ENCODE results near the gene HID1.

Gene HID1

DNA sequence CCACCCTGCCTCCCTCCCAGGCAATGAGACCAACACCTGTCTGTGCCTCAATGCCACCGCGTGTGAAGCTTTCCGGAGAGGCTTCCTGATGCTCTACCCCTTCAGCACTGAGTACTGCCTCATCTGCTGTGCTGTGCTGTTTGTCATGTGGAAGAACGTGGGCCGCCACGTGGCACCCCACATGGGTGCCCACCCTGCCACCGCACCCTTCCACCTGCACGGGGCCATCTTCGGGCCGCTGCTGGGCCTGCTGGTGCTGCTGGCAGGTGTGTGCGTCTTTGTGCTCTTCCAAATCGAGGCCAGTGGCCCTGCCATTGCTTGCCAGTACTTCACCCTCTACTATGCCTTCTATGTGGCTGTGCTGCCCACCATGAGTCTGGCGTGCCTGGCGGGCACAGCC, 25.9 kb downstream of the HID1 start:
- DNase-seq: no peak

DNA sequence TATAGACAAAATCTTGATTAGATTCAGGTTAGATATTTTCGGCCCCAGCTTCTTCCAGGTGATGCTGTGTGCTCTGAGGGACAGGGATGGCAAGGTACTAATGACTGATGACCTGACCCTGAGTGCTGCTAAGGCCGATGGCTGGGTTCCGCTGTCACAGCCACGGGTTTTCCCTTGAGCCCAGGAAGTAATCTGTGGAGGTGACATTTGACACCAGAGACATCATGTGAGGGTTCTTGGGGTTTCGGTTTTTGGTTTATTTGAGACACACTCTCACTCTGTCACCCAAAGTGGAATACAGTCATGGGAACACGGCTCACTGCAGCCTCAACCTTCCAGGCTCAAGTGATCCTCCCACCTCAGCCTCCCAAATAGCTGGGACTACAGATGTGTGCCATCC, 27.0 kb downstream of the HID1 start:
- DNase-seq: no peak

DNA sequence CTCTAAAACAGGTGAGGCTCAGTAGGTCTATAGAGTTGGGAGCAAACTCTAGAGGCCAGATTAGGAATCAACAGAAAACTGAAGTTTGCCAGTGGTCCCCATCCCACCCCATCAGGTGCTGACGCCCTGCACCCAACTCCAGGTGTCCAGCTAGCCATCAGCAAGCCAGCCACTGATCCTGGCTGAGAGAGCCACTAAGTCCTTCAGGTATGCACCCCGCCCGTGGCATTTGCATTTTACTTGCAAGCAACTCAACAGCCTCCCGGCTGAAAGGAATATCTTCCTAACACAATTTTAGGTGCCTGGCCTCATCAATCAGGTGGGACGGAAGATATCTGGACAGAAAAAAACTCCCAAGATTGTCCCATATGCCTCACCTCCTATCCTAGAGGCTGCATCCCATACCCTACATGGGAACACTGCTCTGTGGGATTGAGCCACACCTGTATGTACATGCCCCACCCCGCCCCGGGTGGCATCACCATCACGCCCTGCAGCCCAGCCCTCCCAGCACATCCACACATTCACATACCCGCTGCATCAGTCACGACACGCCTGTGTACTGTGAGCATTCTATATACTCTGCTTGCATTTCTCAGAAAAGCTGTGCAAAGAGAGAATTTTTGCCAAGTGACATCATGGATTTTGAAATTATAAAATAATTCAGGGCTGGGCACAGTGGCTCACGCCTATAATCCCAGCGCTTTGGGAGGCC, 28.6 kb downstream of the HID1 start:
- DNase-seq: no peak

DNA sequence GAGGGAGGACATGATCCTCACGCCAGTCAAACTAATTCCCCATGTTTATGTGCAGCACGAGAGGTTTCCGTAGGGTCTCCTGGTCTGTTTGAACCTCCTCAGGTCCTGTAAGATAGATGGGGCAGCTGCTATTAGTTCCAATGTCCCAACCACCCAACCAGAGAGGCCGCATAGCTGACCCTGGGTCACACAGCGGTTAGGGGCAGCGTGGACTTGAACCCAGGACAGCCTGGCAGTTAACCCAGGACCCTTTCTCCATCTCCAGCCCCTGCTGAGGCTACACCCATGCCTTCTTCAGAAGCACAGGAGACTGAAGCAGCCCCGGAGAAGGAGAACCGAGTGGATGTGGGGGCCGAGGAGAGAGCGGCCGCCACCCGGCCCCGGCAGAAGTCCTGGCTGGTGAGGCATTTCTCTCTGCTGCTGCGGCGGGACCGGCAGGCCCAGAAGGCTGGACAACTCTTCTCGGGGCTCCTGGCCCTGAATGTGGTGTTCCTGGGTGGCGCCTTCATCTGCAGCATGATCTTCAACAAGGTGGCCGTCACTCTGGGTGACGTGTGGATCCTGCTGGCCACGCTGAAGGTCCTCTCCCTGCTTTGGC, 31.3 kb downstream of the HID1 start:
- no peak for DNase-seq

DNA sequence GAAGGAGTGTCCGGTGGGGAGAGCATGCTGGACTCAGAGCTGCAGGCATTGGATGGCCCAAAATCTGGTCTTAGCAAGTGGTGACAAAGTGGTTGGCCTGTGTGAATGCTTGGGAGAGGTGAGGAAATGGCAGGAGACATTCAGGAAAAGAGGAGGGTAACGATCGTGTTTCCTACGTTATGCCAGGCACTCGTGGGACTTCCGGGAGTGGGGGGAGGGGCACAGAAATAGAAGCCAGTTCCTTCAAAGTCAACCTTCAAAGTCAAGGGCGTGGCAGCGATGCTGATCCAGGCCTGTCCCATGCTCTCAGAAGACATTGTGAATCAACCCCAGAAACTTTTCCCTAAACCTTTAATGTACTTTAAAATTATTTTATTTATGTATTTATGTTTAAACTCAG, 33.0 kb downstream of the HID1 start:
- no peak for DNase-seq

DNA sequence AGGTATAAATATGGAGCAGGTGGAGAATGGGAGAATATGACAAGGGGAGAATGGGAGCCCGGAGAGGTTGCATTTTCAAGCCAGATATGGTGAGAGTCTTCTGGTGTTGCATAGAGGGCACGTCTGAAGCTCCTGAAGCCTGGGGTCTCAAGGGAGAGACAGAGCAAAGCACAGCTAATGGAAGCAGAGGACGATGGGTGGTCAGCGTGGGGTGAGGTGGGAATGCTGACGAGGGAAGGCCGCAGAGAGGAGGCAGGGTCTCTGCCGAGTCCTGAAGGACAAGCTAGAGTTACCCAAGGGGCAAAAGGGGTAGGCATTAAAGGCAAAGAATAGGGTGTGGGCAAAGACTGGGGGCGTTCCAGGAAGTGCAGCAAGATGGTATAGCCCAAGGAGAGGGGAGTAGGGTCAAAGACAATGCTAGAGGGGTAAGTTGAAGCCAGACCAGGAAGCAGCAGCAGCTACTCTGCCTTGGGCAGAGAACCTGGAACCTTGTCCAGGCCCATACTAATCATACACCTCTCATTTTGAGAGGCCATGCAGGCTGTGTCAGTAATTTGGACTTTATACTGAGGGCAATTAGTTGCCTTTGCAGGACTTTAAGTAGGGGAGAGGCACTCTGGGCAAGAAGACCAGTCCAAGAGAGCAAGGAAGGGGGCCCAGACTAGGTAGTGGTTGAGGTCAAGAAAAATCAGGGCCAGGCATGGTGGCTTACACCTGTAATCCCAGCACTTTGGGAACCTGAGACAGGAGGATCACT, 34.2 kb downstream of the HID1 start:
- no peak for DNase-seq

DNA sequence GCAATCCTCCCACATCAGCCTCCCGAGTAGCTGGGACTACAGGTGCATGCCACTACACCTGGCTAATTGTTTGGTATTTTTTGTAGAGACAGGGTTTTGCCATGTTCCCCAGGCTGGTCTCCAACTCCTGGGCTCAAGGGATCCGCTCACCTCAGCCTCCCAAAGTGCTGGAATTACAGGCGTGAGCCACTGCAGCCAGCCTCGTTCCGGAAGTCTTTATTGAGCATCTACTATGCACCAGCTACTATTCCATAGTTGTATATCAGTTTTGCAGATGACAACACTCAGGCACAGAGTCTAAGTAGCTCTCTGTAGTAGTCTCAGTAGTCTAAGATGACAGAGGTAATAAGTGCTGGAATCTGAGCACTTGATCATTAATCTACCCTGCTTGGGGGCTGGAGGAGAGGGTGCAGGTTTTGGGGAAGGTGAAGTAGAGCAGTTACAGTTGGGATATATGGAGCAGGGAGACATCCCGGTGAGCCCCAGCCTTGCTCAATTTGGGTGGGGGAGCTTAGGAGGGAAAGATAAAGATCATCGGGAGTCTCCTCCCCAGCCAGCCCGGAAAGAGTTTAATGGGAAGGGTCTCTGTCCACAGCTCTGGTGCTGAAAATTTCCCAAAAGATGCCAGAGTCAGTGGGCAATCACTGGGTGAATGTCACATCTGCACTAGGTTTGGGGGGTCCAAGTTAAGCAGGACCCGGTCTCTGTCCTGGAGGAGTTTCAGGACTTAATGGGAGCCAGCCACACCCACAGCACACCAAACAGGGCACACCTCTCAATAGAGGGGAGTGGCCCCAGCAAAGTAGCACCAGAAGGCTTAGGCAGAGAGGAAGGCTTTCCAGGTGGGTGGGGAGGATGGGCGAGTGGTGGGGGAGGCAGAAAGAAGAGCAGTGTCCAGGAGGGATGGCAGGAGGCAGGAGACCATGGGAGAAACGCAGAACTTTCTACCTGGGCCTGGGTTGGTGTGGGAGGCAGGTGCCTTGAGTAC, 35.2 kb downstream of the HID1 start:
- no peak for DNase-seq

DNA sequence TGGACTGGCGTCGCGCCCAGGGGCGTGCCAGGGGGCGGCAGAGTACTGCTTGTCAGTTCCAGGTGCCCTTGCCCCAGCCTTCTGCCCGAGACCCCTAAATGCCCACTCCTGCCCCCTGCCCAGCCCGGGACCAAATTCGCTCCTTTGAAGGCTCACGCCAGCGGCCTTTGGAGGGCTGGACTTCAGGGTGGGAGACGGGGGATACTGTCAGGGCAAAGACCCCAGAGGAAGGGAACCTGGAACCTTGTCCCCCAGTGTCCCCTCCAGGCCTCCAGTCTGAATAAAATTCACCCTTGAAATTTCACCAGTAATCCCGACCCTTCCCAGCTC, 36.1 kb downstream of the HID1 start:
- no peak for DNase-seq

DNA sequence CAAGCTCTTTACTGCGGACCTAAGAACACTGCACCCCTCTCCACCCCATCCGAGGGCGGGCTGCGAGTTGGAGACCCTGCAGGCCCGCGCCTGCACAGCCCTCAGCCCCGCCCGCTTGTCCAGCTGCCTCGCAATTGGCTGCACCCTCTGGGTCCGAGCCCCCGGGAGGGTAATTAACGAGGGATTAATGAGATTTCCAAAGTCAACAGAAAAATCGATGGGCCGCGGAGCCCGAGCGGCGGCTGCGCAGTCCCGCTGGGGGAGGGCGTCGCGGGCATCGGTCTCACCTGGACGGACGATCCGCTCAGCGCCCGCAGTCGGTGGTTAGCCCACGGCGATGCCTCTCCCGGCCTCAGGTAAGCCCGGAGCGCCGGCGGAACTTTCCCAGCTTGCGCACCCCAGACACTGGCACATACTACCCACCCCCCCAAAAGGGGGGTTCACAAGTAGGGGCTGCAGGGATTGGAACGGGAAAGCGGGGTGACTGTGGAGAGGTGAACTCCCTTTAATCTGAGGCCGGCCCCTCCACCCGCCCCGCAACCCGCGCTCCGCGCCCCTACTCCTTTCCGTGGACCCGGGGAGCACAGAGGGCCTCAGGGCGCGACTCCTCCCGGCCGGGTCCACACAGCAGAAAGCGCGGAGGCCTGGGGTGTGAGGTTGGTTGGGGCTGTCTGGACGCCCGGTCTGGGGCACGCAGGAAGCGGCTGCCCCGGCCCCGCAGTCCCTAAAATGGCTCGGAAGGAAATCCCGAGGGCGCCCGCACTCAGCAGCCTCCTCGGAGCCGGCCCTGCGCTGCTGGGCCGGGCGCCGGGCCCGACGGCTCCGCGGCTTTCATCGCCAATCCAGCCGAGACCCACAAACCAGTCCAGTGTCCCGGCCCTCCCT, 36.7 kb downstream of the HID1 start, which contains the start of gene OTOP3:
Gene OTOP3 (plus strand): TSS at position 314 of the 885 bp plus-strand sequence. CDS start 24 bp downstream, at position 338.
- DNase-seq: no peak

DNA sequence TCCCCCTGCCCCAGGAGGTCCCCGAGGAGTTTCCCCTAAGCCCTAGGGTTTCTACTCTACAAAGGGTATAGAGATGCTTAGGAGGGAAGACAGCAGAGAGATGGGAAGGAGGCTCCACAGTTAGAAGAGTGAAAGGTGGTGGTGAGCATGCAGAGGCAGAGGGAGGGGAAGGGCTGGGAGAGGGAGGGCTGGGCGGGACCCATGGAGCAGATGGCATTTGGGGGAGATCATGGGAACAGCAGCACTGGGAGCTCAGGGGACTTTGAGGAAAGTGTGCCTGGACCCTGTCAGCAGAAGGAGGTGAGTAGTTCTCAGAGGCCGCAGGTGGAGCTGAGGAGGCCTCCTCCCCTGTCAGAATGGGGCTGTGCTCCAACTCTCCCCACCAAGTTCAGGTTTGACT, 37.5 kb downstream of the HID1 start:
- DNase-seq: no peak

DNA sequence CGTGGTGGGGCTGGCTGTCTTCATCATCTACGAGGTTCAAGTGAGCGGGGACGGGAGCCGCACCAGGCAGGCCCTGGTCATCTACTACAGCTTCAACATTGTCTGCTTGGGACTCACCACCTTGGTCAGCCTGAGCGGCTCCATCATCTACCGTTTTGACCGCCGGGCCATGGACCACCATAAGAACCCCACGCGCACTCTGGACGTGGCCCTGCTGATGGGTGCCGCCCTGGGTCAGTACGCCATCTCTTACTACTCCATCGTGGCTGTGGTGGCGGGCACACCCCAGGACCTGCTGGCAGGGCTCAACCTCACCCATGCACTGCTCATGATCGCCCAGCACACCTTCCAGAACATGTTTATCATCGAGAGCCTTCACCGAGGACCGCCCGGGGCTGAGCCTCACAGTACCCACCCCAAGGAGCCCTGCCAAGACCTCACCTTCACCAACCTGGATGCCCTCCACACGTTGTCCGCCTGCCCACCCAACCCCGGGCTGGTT, 42.0 kb downstream of the HID1 start:
- DNase-seq: no peak

DNA sequence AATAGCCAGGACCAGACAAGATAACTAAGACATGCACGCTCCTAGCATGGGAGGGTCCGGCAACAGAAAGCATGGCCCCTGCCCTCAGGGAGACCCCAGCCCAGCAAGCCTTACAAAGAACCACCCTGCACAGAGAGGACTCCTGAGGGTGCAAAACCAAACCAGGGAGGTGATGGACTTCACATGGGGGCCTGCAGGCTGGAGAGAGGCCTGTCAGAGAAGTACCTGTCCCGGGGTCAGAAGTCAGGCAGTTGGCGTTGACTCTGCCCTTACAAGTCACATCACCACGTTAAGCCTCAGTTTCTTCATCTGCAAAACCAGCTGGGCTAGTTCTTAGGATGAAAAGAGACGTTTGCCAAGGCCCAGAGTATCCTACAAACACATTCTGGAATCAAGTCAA, 43.8 kb downstream of the HID1 start:
- DNase-seq: no peak

DNA sequence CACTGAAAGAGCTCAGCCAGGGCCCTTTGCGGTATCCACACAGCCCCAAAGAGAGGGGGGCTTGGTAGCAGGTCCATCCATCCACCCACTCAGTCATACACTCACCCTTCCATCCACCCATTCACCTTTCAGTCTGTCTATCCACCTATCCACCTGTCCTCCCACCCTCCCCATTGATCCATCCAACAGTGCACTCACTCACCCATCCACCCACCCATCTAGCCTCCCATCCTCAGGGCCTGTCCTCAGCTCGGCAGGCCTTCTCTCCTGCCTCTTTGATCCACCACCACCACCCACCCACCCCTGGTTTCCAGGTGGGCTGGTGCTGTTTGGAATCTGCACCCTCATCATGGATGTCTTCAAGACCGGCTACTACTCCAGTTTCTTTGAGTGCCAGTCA, 47.3 kb downstream of the HID1 start:
- no peak for DNase-seq

DNA sequence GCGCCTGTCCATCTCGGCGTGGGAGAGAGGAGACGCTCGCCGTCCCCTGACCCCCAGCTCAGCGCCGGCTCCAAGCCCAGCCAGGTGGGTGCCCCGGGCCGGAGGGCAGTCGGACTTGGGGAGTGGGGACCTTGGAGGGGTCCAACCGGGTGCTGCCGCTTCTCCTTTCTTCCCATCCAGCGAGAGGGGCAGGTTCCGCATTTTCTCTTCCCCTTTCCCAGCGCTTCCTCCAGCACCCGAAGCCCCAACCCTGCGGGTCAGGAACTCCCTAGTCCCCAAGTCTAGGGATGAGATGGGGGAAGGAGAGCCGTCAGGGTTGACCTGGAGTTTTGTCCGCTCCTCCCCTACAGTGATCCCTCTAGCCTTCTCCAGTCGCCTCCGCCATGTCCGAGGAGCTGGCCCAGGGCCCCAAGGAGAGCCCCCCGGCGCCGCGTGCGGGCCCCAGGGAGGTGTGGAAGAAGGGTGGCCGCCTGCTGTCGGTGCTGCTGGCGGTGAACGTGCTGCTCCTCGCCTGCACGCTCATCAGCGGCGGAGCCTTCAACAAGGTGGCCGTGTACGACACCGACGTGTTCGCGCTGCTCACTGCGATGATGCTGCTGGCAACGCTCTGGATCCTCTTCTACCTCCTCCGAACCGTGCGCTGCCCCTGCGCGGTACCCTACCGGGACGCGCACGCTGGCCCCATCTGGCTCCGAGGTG, 48.2 kb downstream of the HID1 start, which contains the start of gene OTOP2:
Gene OTOP2 (plus strand): TSS at position 24 of the 699 bp plus-strand sequence. CDS start 360 bp downstream, at position 384.
- DNase-seq: no peak

DNA sequence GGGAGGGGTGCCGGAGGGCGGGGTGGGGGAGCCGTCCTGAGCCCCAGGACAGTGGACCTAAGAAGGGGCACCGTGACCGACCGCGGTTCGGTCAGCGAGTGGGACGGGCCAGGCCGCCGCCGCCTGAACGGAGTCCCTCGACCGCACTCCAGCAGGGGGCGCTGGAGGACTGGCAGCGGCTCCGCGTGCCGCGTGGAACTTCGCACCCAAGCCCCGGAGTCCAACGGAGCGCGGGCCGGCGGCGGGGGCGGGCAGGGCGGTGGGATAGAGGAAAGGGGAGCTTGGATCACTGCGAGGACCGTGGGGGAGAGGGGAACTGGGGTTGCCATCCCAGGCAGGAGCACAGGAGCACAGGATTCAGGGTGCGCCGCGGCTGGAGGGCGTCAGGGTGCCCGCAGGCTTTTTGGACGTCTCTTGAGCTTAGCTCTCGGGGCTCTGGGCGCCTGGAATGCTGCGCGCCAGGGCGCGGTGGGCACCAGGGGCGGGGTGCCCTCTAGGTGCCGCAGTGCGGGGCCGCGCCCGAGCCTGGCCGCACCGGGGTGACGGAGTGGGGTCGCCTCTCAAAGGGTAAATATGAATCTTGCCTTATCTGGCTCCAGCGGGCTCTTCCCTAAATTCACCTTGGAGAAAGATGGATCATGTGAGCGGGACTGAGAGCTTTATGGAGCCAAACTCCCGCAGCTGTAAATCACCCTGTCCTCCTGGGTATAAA, 48.9 kb downstream of the HID1 start:
- peak; percentile 71 for DNase-seq

DNA sequence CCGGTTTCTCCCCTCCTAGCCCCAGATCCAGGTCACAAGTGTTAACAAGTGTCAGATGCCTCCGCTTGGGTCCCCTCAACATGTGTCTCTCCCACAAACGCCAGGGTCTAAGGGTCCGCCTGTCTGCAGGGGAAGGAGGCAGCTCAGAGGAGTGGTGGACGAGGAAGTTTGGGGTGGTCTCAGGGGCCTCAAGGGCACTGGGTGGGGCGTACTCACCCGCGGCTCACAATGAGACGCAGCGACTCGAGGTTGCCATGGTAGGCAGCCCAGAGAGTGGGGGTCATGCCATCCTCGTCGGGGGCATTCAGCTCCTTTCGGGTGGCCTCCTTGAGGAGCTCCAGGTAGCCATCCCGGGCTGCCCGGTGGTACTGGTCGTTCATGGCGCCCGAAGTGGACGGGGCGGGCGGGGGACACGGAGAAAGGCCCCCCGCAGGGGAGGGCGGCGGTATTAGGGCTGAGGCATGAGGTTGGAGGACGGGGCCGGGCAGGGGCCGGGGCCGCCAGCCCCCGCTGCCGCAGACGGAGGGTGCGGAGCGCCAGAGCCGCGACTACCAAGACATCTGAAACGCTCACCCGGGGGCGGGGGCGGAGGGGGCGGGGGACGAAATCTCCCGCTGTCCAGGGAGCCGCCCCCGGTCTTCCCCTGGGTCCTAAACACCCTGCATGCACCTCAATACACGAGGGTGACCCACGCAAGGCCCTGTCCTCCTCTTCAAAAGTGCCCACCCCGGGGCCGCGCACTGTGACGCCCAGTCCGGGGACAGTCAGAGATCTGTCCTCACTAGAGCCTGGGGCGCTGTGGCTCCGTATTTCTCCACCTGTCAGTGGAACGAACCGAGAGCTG, 49.6 kb downstream of the HID1 start, which contains the start of gene USH1G:
Gene USH1G (minus strand): TSS at position 562 of the 844 bp plus-strand sequence. CDS start 182 bp downstream, at position 380.
- no peak for DNase-seq

DNA sequence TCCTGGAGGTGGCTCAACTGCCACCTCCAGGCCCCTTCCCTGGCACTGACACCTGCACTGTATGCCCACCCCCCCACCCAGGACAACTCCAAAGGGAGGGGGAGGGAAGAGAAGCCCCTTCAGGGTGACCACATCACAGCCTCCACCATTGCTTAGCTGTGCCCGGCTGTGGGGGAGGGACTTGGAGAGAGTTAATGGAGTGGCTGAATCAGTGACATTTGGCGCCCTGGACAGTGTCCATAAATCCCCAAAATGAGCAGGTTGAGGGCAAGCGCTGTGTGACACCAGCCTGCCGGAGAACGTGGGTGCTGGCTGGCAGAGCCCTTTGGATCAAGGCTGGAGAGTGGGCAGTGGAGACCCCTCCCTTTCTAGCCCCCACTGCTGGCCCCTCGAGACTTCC, 50.4 kb downstream of the HID1 start:
- no peak for DNase-seq

DNA sequence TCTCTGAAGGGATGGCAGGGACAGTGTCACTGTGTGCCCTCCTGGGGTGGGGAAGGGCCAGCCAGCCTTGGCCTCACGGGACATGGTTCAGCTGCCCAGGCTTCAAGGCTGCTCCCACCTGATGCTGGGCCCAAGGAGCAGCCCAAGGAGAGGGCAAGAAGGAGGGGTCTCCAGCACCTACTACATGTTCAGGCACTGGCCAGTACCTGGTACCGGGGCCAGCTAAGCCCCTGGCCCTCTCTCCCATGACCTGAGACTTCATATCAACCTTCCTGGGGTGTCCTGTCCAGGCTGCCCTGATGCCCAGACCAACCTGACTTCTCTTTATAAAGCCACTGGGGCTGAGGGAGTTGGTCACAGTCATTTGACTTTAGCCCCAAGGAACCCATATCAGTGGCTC, 50.8 kb downstream of the HID1 start:
- DNase-seq: no peak

Data from right forelimb (tissue), 1 donor.